HG02678 (cell line): ENCODE results near the gene NCOA4.
"Not testable (repeated sequence)": the region's sequence is repeated elsewhere in the genome, so short reads cannot be mapped to it uniquely, and the experiment has no call there.

Experiments
- ATAC-seq: cut with Tn5 transposase; IDR thresholded peaks from one replicate; pipeline ENCODE4 v1.9.1; 2021; ENCODE audit warnings: mild to moderate bottlenecking, moderate library complexity; ENCODE audit not compliant: unreplicated experiment

The NCOA4 gene

DNA sequence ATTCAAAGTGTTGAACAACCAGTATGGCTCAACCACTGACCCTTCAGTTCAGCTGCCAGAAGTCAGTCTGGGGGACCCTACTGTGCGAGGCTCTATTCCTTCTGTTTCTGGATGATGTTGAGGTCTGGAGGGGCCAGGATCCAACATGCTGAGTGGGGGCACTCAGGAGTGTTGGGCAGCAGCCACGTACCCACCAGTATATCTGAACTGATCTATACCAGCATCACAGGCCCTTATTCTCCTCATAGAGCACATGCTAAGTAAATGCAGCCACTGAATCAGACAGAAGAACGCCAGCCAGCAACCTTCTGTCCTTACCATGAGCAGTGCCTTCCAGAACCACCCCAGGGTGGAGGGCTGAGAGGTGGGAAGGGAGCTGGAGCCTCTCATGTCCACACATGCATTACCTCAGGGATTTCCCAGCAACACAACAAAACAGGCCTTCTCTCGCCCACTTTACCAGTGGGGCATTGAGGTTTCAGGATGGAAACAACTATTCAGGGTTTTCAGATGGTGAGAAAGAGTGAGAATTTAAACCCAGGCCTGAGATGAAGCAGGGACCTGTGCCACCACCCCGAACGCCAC lies 22.5 kb upstream of the NCOA4 start:
- ATAC-seq = no peak

DNA sequence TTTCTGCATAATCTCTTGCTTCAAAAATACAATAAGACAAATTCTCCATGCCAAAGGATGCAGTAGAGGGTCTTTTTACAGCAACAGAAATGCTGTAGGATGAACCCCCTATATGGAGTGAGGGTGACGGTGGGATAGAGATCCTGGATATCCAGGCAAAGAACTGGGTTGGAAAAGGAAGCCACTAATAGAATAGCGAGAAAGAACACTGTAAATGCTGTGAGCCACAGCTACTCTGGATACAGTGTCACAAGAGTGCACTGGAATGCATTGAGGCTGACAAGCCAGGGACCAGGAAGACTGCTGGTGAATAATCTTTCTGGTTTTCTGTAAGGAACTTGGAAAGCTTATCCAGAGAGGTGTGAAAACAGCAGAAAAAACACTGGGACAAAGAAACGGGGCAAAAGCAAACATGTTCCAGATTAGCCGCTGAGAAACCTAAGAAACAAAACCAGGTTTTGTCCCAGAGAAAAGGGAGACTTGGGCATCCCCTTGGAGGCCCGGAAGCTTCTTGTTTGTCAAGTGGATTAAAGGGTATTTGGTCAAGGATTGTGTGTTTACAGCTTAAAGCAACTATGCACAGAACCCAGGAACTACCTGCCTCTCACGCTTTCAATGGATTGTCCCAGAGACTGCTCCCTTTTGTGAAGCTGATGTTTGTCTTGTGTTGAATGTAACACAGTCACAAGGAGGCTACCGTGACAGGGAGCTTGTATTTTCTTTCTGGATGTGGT lies 21.8 kb upstream of the NCOA4 start:
- ATAC-seq = no peak

DNA sequence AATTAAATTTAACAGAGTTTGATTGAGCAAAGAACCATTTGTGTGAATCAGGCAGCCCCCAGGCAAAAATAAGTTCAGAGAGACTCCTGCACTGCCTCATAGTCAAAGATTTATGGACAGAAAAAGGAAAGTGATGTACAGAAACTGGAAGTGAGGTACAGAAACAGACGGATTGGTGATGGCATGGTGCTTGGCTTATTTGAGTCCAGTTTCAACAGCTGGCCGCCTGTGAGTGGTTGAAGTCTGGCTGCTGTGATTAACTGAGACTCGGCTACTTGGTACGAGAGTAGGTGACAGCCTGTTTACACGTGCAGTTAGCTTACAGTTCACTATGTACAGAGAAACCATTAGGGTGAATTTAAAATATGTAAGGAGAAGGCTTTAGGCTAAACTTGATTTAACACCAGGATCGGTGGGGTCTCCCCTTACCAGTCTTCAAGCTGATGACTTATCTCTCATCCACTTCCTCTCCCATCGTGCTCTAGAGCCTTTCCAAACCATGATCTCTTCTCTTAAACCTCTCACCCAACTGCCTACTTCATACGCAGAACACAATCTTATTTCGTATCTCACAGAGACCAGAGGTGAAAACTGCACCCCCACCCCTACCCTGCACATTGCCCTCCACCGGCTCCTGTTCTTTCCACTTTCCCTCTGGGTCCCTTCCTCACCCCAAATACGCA lies 20.7 kb upstream of the NCOA4 start:
- ATAC-seq = no peak

DNA sequence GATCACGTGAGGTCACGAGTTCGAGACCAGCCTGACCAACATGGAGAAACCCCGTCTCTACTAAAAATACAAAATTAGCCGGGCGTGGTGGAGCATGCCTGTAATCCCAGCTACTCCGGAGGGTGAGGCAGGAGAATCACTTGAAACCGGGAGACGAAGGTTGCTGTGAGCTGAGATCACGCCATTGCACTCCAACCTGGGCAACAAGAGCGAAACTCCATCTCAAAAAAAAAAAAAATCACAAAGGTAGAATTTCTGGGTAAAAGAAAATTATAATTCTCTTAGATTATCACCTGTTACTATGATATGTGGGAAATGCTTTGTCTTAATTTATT lies 19.0 kb upstream of the NCOA4 start:
- ATAC-seq = not testable (repeated sequence)

DNA sequence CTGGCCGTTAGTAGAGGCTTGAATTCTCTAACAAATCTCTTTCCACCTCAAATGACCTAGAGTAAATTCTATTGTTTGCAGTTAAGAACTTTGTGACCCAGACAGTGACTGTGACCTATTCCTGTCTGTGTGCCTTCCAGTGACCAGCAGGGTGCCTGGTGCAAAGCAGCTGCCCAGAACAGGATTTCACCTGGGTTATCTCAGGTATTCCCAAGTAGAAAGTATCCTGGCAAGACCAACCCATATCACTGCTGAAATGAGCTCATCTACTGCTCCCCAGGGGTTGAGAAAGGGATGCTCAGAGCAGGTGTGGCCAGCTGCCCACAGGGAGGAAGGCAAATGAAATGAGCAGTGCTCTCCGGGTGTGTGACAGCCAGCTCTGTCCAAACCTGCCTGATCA lies 17.7 kb upstream of the NCOA4 start:
- no peak for ATAC-seq

DNA sequence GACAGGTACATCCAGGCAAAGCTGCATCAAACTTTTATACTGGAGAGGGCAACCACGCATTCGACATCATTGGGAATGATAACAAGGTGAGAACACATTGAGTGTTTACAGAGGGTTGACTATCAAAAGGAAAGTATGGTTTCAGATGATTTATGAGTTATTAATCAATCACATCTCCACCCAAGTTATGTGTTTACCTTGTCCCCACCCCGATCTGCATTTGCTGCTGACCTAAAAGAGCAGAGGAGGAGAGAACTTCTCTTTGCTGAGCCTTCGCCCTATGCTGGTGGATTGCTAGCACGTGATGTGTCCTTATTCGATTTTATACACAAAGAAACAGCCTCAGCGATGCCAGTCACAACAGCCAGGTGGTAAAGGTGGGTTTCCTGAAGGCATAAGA lies 15.8 kb upstream of the NCOA4 start, which contains the start of gene MSMB:
Gene MSMB (minus strand): TSS at position 9 of the 400 bp plus-strand sequence. CDS start 32 bp downstream, outside the sequence.
- no peak for ATAC-seq

DNA sequence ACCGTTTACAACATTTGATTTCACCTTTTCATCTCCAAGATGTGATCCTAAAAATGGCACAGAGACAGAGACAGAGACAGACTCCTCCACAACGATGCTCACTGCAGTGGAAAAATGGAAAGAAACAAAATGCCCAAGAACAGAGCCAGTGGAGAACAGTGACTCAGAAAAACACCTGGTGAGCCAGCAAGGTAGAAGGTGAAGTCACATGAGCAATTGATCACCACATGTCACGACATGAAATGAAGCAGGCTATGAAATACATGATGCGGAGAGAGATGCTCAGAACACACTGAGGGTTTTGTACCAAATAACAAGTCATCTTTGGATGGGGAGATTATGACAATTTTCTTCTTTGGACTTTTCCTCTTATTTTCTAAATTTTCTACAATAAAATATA lies 12.1 kb upstream of the NCOA4 start:
- ATAC-seq = no peak

DNA sequence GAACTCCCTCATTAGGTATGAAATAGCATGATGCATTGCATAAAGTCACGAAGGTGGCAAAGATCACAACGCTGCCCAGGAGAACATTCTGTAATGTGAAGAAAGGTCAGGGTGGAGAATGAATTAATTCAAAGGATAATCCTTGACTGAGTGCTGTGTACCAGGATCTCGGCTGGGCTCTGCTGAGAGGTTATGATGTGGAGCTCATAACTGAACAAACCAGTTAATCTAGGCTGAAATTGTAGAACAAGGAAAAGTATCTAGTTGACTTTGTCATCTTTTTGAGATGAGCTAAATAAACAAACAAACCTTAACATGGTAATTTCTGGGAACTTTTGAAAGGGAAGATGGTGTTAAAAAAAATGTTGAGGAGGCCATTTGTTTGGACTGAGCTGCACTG lies 9.6 kb upstream of the NCOA4 start:
- no peak for ATAC-seq

DNA sequence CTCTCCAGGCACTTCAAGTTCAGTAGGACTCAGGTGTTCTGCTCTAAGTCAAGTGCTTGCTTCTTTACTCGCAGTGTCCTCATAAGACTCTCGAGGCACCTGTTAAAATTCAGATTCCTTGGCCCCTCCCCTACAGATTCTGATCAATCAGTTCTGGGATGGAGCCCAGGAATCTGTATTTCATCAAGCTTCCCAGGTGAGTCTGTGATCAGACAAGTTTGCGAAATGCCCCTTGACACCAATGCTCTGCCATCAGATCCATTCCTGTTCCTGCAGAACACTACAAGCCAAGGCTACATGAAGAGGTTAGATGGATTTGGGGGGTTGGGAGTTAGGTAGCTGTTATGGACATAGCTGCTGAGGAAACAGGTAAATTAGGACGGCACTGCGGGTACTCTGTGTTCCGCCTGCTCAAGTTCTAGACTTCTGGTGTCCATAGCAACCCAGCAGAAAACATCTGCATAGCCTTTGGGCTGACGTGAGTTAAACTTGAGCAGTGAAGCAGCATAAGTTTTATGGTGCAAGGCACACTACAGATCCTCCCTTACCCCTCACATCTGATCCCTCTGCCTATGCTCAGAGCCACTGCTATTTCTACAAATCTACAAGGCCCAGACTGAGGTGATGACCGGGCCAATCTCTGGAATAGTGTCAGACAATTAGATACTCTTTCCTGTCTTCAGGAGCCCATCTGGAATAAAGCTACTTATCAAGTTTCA lies 6.8 kb upstream of the NCOA4 start:
- ATAC-seq = no peak

DNA sequence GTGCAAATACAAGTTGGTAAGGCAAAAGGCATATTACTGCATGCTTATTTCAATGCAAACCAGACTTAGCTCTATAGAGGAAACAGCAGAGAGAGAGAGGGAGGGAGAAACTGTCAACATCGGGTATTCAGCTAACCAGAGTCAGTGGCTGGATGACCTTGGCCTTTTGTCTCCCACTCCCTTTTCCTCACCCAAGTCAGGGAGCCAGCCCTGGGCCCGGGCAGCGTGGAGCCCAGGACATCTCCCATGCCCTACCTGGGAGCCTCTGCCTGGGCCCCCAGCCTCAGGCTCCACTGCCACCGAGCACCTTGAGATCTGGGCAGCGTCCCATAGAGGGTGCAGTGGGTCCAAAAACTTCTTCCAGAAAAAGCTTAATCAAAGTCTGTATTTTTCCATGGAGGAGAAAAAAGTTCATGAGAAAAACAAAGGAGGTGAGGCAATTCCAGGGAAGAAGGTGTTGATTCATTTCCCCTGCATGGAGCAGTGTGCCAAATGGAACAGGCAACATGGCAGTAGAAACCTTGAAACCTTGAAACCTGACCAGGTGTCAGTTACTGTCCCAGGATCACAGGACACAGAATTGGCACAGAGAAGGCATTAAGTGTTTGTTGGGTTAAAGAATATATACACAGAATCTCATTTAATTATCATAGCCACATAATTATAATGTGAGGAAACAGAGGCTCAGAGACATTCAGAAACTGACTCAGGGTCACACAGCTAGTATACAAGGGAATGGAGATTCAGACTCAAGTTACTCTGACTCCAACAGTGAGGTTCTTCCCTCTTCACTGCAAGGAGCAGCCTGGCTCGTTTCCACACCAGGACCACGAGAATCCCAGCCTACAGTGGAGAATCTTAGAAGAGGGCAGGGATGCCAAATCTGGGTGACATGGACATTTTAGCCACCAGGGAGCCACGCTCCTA lies 5.8 kb upstream of the NCOA4 start:
- ATAC-seq = no peak

DNA sequence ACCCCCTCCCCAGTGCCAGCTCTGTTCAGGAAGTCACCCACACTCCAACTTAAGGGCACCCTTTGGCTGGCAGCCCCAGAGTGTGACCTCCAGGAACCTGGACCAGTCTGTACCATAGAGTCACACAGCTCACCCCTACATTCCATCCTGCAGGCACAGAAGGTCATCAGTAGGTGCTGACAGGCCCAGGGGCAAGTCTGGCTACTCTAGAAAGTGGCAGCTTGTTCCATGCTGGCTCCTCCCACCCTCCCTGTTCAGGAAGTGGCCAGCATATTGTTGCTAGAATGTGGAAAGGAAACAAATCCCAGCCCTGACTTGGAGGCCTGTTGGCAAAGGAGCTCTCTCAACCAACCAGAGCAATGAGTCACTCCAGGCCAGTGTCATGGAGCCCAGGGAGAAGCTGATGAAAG lies 3.2 kb upstream of the NCOA4 start:
- no peak for ATAC-seq

DNA sequence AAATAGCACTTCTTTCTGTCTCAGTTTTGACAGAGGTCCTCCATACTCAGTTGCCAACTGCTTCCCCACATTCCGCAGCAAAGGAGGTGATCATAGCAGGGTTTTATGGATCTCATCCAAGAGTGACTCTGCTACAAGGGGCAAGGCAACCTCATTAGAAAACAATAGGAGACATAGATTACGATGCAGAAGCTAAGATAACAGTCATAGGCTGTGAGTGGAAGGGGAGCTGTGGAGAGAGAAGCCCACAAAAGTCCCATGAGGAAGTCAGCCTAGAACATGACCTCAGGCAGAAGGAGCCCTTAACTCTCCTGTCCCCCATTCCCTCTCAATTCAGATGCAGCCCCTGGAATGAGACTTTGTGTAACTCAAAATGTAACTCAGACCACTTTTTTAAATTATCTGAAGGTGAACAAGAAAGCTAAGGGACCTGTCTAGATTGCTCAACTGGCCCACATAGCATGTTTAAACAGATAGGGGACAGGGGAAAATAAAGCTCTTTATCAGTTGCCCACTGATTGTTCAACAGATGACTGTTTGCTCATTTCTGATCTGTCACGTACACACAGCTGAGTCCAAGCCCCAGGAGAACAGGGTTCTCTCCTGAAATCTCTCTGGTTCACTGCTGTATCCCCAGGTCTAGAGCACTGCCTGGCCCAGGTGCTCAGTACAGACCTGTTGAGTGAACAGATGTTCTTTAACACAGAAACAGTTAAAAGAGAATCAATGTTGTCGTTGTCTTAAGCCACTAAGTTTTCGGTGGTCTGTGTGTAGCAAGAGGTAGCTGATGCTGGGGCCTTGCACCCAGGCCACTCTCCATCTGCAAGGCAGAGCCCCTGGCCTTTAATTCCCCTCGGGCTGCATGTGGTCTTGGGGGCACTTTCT lies 1.5 kb upstream of the NCOA4 start:
- no peak for ATAC-seq

DNA sequence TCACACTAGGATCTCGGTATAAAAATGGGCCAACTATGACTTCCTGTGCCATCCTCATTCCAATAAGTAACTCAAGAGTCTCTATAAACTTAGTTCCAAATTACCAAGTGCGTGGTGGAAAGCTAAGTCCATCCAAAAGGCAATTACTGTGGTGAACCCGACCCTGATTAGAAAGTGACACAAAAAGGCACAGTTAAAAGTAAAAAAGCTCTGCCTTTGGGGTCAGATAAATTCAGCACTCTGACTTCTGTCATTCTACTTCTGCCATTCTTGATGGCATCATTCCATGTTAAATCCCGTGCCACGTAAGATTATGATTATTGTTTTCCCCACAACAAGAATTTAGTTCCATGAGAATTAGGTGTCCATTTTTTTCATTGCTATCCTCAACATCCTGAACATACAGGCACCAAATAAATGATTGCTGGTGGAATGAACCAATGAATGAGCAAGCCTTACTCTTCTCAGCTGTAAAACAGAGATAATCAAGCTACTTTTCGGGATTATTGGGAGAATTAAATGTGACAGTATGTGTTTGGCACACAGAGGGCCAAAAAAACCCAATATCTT lies 877 bp downstream of the NCOA4 start:
- no peak for ATAC-seq

DNA sequence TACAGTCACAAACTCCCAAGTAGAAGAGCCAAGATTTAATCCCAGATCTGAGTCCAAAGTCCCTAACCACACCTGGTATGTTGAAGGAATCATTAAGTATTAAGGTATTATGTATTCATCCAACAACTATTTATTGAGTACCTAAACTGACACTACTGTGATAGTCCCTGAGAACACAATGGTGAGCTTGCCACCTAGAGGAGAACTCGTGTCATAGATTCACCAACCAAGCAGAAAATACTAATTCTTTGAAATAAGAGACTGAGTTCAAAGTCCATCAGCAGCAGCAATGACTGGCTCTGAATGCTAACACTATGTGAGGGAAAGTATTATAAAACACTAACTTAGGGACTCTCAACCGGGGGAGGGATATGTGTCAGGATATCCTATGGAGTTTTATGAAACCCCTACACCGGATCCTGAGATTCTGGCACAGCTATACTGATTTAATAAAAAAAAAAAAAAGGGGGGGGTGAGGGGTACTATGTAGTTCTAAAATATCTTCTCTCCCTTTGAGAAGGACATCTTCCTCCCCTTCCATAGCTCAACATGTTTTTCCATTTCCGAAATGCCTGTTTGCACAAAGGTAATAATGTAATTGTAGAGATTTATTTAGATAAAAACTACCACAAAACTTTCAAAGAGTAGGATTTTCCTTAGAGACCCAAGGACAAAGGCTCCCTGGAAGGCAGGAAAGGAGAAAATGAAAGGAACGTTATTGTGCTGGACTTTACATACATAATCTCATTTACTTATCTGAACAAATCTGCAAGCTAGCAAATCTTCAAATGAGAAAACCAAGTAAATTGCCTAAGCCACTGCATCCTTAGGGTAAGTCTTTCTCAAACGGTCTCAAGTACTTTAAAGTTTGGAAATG lies 1.6 kb downstream of the NCOA4 start:
- ATAC-seq = peak; percentile 38

DNA sequence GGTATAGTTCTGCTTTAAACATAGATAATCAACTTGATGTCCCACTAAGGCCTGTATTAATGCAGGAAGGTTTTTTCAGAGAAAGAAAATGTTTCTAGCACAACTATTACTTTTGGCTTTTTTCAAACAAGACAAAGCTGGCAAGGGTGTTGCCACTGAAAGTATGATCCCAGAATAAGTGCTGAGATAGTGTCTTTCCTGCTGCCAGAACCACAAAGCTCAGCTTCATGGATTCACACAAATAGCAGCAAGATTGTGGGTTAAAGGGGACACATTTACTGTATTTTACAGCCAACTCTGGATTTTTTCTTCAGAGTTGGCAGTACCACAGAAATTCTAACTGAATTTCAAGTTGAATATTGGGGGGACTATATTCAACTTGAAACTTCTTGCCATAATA lies 4.3 kb downstream of the NCOA4 start:
- no peak for ATAC-seq

DNA sequence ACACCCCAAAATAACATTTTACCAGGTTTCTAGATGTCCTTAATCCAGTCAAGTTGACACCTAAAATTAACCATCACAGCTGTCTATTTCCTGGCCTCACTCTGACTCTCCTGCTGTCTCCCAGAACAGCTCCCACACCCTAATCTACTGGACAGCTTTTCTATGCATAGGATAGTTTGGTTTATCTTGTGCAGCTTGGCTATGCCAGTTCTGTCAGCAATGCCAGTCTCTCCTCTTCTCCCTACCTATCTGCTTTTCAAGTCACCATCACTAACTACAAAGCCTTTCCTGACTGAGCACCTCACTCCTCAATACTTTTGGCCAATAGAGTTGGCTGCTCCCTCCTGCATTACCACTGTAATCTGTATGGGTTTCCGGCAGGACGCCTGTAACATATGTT lies 5.0 kb downstream of the NCOA4 start:
- no peak for ATAC-seq

DNA sequence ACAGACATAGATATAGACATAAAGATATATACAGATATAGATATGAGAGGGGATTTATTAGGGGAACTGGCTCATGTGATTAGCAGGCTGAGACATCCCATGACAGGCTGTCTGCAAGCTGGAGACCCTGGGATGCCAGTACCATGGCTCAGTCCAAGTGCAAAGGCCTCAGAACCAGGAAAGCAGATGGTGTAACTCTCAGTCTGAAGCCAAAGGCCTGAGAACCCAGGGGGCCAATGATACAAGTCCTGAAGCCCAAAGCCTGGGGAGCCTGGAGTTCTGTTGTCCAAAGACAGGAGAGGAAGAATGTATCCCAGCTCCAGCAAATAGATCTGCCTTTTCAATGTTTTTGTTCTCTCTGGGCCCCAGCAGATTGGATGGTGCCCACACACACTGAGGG lies 5.5 kb downstream of the NCOA4 start:
- ATAC-seq = no peak

DNA sequence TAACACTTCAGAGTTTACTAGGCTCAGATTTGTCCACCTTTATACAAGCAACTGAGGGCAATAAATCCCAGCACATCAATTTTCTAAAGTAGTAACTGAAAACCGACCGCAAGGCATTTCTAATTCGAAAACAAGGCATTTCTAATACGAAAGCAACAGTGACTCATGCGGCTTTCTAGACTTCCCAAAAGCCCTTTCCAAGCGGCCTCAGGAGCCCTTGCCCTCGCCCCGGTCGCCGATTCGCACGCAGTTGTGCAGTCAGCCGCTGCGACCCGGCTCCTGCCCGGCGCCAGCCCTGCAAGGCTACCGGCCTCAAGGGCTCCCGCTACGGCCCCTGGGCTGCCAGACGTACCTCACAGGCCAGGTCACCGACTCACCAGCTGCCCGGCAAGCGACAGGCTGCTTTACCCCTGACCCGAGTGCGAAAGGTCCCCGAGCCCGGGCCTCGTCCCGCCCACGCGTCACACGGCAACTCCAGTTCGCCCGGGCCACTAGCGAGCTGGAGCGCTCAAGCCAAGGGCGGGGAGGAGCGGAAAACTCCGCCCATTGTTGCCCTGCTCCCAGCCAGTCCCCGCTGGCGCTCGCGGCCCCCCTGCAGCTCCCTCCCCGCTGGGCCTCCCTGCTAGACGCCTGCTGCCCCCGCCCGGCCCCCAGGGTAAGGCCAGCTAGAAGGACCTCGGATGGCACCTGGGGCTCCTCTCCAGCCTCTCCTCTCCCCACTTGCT lies 7.3 kb downstream of the NCOA4 start:
- peak; percentile 96 for ATAC-seq
